ENCODE results near the gene TMEFF2.

Gene TMEFF2

DNA sequence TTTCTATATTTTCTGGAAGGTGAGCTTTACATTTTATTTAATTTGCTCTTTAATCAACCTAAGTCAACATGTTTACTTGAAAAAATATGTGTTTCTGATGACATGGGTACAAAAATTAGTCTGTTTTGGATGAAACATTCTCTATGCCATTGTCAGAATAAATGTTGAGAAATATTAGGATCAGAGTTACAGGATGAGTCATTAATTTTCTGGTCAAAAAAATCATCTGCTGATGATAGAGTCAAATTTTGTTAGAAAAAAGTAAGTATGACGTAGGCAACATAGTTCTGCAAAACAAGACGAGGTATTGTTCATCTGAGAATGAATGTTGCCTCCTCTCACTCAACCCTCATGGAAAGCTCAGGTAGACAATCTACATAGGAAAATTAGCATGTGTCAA, 240.3 kb downstream of the TMEFF2 start:
- no peaks in the 10 kb centered on the region for H3K4me1 ChIP-seq (ENCODE audit: insufficient read depth, insufficient read length)
- no peak overlapping the region for H3K9ac ChIP-seq (ENCODE audit: insufficient read length, low read depth)
- H3K36me3 ChIP-seq (ENCODE audit: insufficient read depth, insufficient read length, low read length), result no peaks in the 10 kb centered on the region
- H3K9me3 ChIP-seq (ENCODE audit: insufficient read depth, low read length), result no peaks in the 10 kb centered on the region
- DNase-seq (ENCODE audit: low read depth, low spot score), result no peak
- no peak overlapping the region for H3K4me3 ChIP-seq (ENCODE audit: insufficient read length, low read depth)
- H3K27me3 ChIP-seq (ENCODE audit: insufficient read depth, insufficient read length), result no peaks in the 10 kb centered on the region
- no peak for TF ChIP-seq ZNF274 (IDR thresholded peaks at IDR 0.05; ENCODE audit: low read depth, low read length)
- TF ChIP-seq SUZ12 (IDR thresholded peaks at IDR 0.05; ENCODE audit: extremely low read depth, insufficient read depth, insufficient read length), result no peak
- no peak for TF ChIP-seq YY1 (IDR thresholded peaks at IDR 0.05; ENCODE audit: insufficient read depth, insufficient read length)

DNA sequence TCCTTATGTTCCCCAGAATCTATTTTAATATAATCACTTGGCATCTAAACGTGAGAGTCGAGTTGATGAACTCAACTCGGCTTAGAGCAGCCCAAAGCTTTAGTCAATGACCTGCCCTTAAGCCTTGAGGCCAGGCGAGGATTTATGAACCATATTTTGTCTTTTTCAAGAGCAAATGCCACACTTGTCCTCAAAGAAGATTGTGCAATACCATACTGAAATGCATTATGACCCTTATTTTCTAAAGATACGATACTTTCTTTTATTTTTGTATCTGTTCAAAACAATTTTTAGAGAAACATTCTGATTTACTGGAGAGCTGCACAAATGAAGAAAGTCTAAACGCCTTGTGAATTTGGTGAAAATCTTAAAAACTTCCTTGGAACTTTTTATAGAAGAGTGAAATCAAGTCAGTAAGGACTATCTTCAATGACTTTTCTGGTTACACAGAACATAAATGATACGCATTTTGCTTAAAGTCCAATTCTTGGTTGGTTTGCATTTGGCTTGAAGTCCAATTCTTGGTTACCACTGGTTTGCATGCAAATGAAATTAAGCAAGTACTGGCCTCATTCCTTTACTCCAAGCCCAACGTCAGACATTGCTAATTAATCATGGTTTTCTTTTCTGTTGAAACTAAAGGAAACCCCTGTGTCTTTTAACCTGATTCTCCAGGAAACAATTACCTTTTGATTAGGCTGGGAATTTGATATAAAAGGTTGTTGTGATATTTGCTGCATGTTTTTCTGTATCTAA, 242.0 kb downstream of the TMEFF2 start:
- no peaks in the 10 kb centered on the region for H3K4me1 ChIP-seq (ENCODE audit: insufficient read depth, insufficient read length)
- no peak for TF ChIP-seq YY1 (IDR thresholded peaks at IDR 0.05; ENCODE audit: insufficient read depth, insufficient read length)
- no peak for TF ChIP-seq SUZ12 (IDR thresholded peaks at IDR 0.05; ENCODE audit: extremely low read depth, insufficient read depth, insufficient read length)
- no peak for TF ChIP-seq ZNF274 (IDR thresholded peaks at IDR 0.05; ENCODE audit: low read depth, low read length)
- H3K4me3 ChIP-seq (ENCODE audit: insufficient read length, low read depth), result no peak overlapping the region
- H3K36me3 ChIP-seq (ENCODE audit: insufficient read depth, insufficient read length, low read length), result no peaks in the 10 kb centered on the region
- no peaks in the 10 kb centered on the region for H3K9me3 ChIP-seq (ENCODE audit: insufficient read depth, low read length)
- DNase-seq (ENCODE audit: low read depth, low spot score), result no peak
- no peak overlapping the region for H3K9ac ChIP-seq (ENCODE audit: insufficient read length, low read depth)
- H3K27me3 ChIP-seq (ENCODE audit: insufficient read depth, insufficient read length), result no peaks in the 10 kb centered on the region

DNA sequence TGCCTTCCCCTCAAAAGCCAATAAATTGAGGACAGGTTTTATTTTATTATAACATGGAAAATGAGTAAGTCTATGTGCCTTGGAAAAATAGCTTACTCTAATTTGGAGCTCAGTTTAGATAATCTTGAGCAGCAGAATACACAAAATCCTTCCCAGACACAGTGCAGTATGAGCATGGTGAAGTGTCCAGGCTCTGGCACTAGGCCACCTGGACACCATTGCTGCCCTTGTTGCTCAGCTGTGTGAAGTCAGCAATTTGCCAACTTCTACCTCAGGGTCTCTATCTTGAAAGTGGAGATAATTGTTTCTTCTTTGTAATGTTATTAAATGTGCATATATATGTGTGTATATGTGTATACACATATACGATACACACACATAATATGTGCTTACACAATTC, 242.9 kb downstream of the TMEFF2 start:
- H3K9ac ChIP-seq (ENCODE audit: insufficient read length, low read depth), result no peak overlapping the region
- H3K4me1 ChIP-seq (ENCODE audit: insufficient read depth, insufficient read length), result no peaks in the 10 kb centered on the region
- H3K27me3 ChIP-seq (ENCODE audit: insufficient read depth, insufficient read length), result no peaks in the 10 kb centered on the region
- no peak for TF ChIP-seq SUZ12 (IDR thresholded peaks at IDR 0.05; ENCODE audit: extremely low read depth, insufficient read depth, insufficient read length)
- no peak for TF ChIP-seq YY1 (IDR thresholded peaks at IDR 0.05; ENCODE audit: insufficient read depth, insufficient read length)
- no peak for TF ChIP-seq ZNF274 (IDR thresholded peaks at IDR 0.05; ENCODE audit: low read depth, low read length)
- H3K9me3 ChIP-seq (ENCODE audit: insufficient read depth, low read length), result no peaks in the 10 kb centered on the region
- H3K4me3 ChIP-seq (ENCODE audit: insufficient read length, low read depth), result no peak overlapping the region
- no peak for DNase-seq (ENCODE audit: low read depth, low spot score)
- no peaks in the 10 kb centered on the region for H3K36me3 ChIP-seq (ENCODE audit: insufficient read depth, insufficient read length, low read length)

DNA sequence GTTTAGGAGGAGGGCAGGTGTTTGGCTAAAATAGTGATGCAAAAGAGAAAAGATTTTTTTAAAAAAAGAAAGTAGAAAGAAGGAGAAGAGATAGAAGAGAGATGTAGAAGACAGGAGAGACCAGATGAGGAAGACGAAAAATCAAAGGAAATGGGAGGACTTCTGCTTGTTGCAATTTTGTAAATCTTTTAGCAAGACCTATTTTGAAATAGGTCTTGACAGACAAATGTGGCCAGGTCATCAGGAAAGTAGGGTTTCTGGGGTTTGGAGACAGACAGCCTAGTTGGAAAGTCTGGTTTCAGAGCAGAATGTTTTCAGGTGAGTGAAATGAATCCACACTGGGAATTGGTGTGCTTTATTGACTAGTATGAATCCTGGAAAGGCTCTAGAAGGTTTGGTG, 243.4 kb downstream of the TMEFF2 start:
- TF ChIP-seq YY1 (IDR thresholded peaks at IDR 0.05; ENCODE audit: insufficient read depth, insufficient read length) (no peak), ZNF274 (IDR thresholded peaks at IDR 0.05; ENCODE audit: low read depth, low read length) (no peak), SUZ12 (IDR thresholded peaks at IDR 0.05; ENCODE audit: extremely low read depth, insufficient read depth, insufficient read length) (no peak)
- no peaks in the 10 kb centered on the region for H3K9me3 ChIP-seq (ENCODE audit: insufficient read depth, low read length)
- no peaks in the 10 kb centered on the region for H3K27me3 ChIP-seq (ENCODE audit: insufficient read depth, insufficient read length)
- no peak overlapping the region for H3K4me3 ChIP-seq (ENCODE audit: insufficient read length, low read depth)
- no peaks in the 10 kb centered on the region for H3K36me3 ChIP-seq (ENCODE audit: insufficient read depth, insufficient read length, low read length)
- H3K9ac ChIP-seq (ENCODE audit: insufficient read length, low read depth), result no peak overlapping the region
- no peak for DNase-seq (ENCODE audit: low read depth, low spot score)
- H3K4me1 ChIP-seq (ENCODE audit: insufficient read depth, insufficient read length), result no peaks in the 10 kb centered on the region

DNA sequence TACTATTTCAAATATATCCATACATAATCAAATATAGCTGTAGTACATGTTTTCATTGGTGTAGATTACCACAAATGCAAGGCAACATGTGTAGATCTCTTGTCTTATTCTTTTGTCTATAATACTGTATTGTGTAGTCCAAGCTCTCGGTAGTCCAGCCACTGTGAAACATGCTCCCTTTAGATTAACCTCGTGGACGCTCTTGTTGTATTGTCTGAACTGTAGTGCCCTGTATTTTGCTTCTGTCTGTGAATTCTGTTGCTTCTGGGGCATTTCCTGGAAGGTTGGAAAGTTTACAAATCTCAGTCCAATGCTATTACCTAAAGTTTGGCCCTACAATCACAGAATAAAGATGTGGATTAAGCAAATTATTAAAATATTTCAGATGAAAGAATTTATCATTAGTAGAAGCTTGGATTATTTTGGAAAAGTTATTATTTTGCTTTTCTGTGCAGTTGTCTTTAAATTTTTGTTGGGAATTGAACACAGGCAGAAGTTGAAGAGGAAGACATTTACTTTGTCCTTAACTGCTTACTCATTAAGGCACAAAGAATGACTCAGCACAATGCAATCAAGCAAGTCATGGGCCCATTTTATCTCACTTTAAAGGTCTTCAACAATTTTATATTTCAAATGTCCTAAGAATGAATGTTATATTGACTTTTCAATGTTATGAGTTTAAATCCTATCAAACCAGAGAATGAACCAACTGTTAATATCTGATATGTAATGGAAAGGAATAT, 244.4 kb downstream of the TMEFF2 start:
- TF ChIP-seq SUZ12 (IDR thresholded peaks at IDR 0.05; ENCODE audit: extremely low read depth, insufficient read depth, insufficient read length), result no peak
- no peak for TF ChIP-seq YY1 (IDR thresholded peaks at IDR 0.05; ENCODE audit: insufficient read depth, insufficient read length)
- no peak for TF ChIP-seq ZNF274 (IDR thresholded peaks at IDR 0.05; ENCODE audit: low read depth, low read length)
- no peaks in the 10 kb centered on the region for H3K27me3 ChIP-seq (ENCODE audit: insufficient read depth, insufficient read length)
- no peaks in the 10 kb centered on the region for H3K36me3 ChIP-seq (ENCODE audit: insufficient read depth, insufficient read length, low read length)
- H3K4me1 ChIP-seq (ENCODE audit: insufficient read depth, insufficient read length), result no peaks in the 10 kb centered on the region
- H3K9ac ChIP-seq (ENCODE audit: insufficient read length, low read depth), result no peak overlapping the region
- no peak for DNase-seq (ENCODE audit: low read depth, low spot score)
- no peak overlapping the region for H3K4me3 ChIP-seq (ENCODE audit: insufficient read length, low read depth)
- no peaks in the 10 kb centered on the region for H3K9me3 ChIP-seq (ENCODE audit: insufficient read depth, low read length)

DNA sequence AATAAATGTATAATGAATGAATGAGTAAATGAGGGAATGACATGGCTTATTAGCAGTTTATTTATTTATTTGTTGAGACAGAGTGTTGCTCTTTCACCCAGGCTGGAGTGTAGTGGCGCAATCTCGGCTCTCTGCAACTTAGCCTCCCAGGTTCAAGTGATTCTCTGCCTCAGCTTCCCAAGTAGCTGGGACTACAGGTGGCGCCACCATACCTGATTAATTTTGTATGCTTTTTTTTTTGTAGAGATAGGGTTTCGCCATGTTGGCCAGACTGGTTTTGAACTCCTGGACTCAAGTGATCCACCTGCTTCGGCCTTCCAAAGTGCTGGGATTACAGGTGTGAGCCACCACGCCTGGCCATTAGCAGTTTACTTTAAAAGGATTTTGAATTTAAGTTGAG, 247.5 kb downstream of the TMEFF2 start:
- TF ChIP-seq YY1 (IDR thresholded peaks at IDR 0.05; ENCODE audit: insufficient read depth, insufficient read length), result no peak
- no peak for TF ChIP-seq ZNF274 (IDR thresholded peaks at IDR 0.05; ENCODE audit: low read depth, low read length)
- TF ChIP-seq SUZ12 (IDR thresholded peaks at IDR 0.05; ENCODE audit: extremely low read depth, insufficient read depth, insufficient read length), result no peak
- Histone ChIP-seq H3K27me3 (ENCODE audit: insufficient read depth, insufficient read length) (no peaks in the 10 kb centered on the region), H3K36me3 (ENCODE audit: insufficient read depth, insufficient read length, low read length) (no peaks in the 10 kb centered on the region), H3K9me3 (ENCODE audit: insufficient read depth, low read length) (no peaks in the 10 kb centered on the region), H3K9ac (ENCODE audit: insufficient read length, low read depth) (no peak overlapping the region), H3K4me3 (ENCODE audit: insufficient read length, low read depth) (no peak overlapping the region), H3K4me1 (ENCODE audit: insufficient read depth, insufficient read length) (no peaks in the 10 kb centered on the region)
- no peak for DNase-seq (ENCODE audit: low read depth, low spot score)

DNA sequence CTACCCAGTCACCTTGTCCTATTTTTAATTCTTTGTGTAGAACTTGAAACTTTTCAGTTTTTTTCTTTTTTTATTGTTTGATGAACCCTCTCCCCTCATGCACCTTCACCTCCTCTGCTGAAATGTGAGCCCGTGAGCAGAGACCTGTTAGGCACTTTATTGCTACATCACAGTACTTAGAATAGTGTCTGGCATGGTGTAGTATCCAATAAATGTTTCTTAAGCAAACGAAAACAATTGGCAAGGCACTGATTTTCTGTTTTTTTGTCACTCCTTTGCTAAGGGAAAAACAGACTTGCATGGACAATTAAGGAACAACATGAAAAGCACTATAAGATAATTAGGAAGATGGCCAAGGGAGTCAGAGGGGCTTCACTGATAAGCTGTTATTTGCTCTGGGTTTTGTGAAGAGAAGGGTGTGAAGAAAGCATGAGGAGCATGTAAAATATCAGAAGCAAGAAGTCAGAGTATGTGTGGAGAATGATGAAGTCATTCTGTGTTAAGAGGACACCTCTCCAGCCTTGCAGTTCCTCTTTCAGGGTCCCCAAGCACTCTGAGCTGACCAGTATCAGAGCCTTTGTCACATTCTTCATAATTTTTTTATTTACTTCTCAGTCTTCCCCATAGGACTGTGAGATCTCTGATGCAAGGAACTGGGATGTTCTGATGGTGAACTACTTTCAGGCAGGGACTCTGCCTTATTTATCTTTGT, 248.1 kb downstream of the TMEFF2 start:
- Histone ChIP-seq H3K9ac (ENCODE audit: insufficient read length, low read depth) (no peak overlapping the region), H3K36me3 (ENCODE audit: insufficient read depth, insufficient read length, low read length) (no peaks in the 10 kb centered on the region), H3K27me3 (ENCODE audit: insufficient read depth, insufficient read length) (no peaks in the 10 kb centered on the region), H3K4me3 (ENCODE audit: insufficient read length, low read depth) (no peak overlapping the region), H3K4me1 (ENCODE audit: insufficient read depth, insufficient read length) (no peaks in the 10 kb centered on the region), H3K9me3 (ENCODE audit: insufficient read depth, low read length) (no peaks in the 10 kb centered on the region)
- TF ChIP-seq ZNF274 (IDR thresholded peaks at IDR 0.05; ENCODE audit: low read depth, low read length), result no peak
- no peak for TF ChIP-seq SUZ12 (IDR thresholded peaks at IDR 0.05; ENCODE audit: extremely low read depth, insufficient read depth, insufficient read length)
- TF ChIP-seq YY1 (IDR thresholded peaks at IDR 0.05; ENCODE audit: insufficient read depth, insufficient read length), result no peak
- no peak for DNase-seq (ENCODE audit: low read depth, low spot score)

Data from NT2/D1 (cell line).